Activated naive CD4-positive, alpha-beta T cell treated with anti-CD3 and anti-CD28 coated beads, Interleukin-2, amount 50 U/mL, for 16 hours (primary cell): ENCODE measurements around the gene PTH.

ENCODE experiments used
- DNase-seq: peaks from one replicate; pipeline ENCODE4 v3.0.0-alpha.2; 2020

PTH gene

DNA sequence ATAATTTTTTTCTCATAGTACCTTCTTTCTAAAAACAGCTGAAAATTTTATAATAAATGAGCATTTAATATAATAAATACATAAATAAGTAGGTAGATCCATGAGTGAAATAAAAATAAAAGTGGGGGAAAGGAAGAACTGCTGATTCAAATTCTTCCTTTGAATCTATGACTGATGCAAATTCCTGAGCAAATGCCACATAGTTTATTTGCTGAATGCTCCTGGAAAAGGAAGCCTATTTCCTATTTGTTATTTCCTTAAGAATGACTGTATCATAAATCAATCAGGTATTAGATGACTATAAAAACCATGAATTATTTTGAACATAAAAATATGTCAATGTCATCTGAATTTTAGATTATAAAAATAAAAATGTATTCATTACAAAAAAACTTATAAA lies 49.4 kb downstream of the PTH start:
- no peak for DNase-seq

DNA sequence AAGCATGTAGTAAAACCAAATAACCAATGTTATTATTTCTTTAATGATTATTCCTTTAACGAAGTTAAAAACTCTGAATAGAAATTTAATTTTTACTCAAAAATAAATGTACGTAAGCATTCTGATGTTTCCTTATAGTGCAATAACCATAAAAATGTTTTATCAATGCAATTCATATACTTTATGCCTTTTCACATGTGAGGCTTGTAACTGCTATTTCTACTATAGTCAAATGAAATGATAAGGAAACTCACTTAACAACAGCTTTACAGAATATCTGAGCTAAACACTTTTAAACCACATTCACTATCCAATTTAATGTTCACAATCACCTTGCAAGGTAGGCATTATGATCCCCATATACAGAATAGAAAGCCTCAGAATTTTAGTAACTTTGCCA lies 50.2 kb downstream of the PTH start:
- DNase-seq: no peak
